IPS DF 6.9 (cell line): ENCODE measurements around the gene IRAK2.
"Not testable (repeated sequence)": the region's sequence is repeated elsewhere in the genome, so short reads cannot be mapped to it uniquely, and the experiment has no call there.

ENCODE experiments used
- DNase-seq: peaks from one replicate; pipeline ENCODE4 v3.0.0-alpha.2; 2013; ENCODE audit warnings: low read depth, low spot score
- H3K27ac ChIP-seq: one replicate; pipeline ENCODE4 v1.5.1; 2013; ENCODE audit warnings: low read length, control low read depth
- H3K27me3 ChIP-seq: 2 replicates; pipeline ENCODE4 v1.6.1; 2013; ENCODE audit warnings: mild to moderate bottlenecking, low read length; ENCODE audit not compliant: control insufficient read depth, insufficient read depth
- H3K36me3 ChIP-seq: 2 replicates; pipeline ENCODE4 v1.6.1; 2013; ENCODE audit warnings: low read length; ENCODE audit not compliant: control insufficient read depth, insufficient read depth
- H3K4me1 ChIP-seq: 2 replicates; pipeline ENCODE4 v1.6.1; 2013; ENCODE audit warnings: low read length; ENCODE audit not compliant: control insufficient read depth, insufficient read depth
- H3K4me3 ChIP-seq: 2 replicates; pipeline ENCODE4 v1.5.1; 2013; ENCODE audit warnings: mild to moderate bottlenecking, low read length
- H3K9me3 ChIP-seq: 2 replicates; pipeline ENCODE4 v1.6.1; 2013; ENCODE audit warnings: low read length, inconsistent platforms; ENCODE audit not compliant: control insufficient read depth, insufficient read depth
- WGBS: extraction: QIAGEN DNeasy Blood & Tissue Kit; methylation state at CpG from one replicate; pipeline ENCODE4 v1.1.7; 2013; ENCODE audit warnings: mixed read lengths, missing lambda C conversion rate; ENCODE audit not compliant: insufficient read length, insufficient coverage; 5-methylcytosine and 5-hydroxymethylcytosine counted together

IRAK2 gene

GRCh38 chr3:10253731-10254130 is 89.0 kb downstream of the IRAK2 start:
- no peak for DNase-seq
- Histone ChIP-seq H3K27ac (no peak overlapping the region), H3K4me1 (no peaks in the 10 kb centered on the region), H3K9me3 (no peaks in the 10 kb centered on the region), H3K27me3 (no peaks in the 10 kb centered on the region), H3K36me3 (peaks cover 7% of the 10 kb centered on the region; the same call in 1 of the 2 replicates), H3K4me3 (no peak overlapping the region)
- WGBS, result no CpG with 5 or more reads among the region's 3 CpGs

- Histone ChIP-seq H3K9me3 (no peaks in the 10 kb centered on the region), H3K27me3 (no peaks in the 10 kb centered on the region), H3K36me3 (peaks cover 8% of the 10 kb centered on the region; the same call in 1 of the 2 replicates), H3K27ac (no peak overlapping the region), H3K4me1 (no peaks in the 10 kb centered on the region), H3K4me3 (no peak overlapping the region)
- no peak for DNase-seq
- no CpG with 5 or more reads among the region's 7 CpGs for WGBS
Observed at GRCh38 chr3:10255835-10256234, 91.1 kb downstream of the IRAK2 start.

GRCh38 chr3:10259036-10259435 is 94.3 kb downstream of the IRAK2 start:
- H3K9me3 ChIP-seq, result no peaks in the 10 kb centered on the region
- peaks cover 6% of the 10 kb centered on the region; the same call in 1 of the 2 replicates for H3K36me3 ChIP-seq
- no peak overlapping the region for H3K27ac ChIP-seq
- no peak for DNase-seq
- no peaks in the 10 kb centered on the region for H3K27me3 ChIP-seq
- 0 out of 2 replicates have a peak, but pooled peaks cover under 1% of the 10 kb centered on the region for H3K4me1 ChIP-seq
- H3K4me3 ChIP-seq, result no peak overlapping the region
- no CpG with 5 or more reads among the region's 7 CpGs for WGBS

- WGBS, result no CpG with 5 or more reads among the region's 4 CpGs
- Histone ChIP-seq H3K9me3 (no peaks in the 10 kb centered on the region), H3K27ac (no peak overlapping the region), H3K4me1 (0 out of 2 replicates have a peak, but pooled peaks cover 2% of the 10 kb centered on the region), H3K4me3 (no peak overlapping the region), H3K27me3 (no peaks in the 10 kb centered on the region), H3K36me3 (peaks cover 5% of the 10 kb centered on the region; the same call in 1 of the 2 replicates)
- no peak for DNase-seq
Observed at GRCh38 chr3:10259798-10260197, 95.1 kb downstream of the IRAK2 start.

DNA sequence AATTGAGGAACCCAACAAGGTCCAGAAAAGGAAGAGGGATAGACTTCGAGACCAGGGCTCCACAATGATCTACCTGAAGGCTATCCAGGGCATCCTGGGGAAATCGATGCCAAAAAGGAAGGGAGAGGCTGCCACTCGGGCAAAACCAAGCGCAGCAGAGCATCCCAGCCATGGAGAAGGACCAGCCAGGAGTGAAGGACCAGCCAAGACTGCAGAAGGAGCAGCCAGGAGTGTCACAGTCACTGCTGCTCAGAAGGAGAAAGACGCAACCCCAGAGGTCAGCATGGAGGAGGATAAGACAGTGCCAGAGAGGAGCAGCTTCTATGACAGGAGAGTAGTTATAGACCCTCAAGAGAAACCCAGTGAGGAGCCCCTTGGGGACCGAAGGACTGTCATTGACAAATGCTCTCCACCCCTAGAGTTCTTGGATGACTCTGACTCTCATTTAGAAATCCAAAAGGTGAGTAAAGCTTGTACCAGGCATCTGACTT is 95.5 kb downstream of the IRAK2 start:
- Histone ChIP-seq H3K9me3 (no peaks in the 10 kb centered on the region), H3K4me1 (0 out of 2 replicates have a peak, but pooled peaks cover 2% of the 10 kb centered on the region), H3K4me3 (no peak overlapping the region), H3K27ac (no peak overlapping the region), H3K36me3 (peaks cover 5% of the 10 kb centered on the region; the same call in 1 of the 2 replicates), H3K27me3 (no peaks in the 10 kb centered on the region)
- DNase-seq, result no peak
- WGBS, result no CpG with 5 or more reads among the region's 6 CpGs

DNA sequence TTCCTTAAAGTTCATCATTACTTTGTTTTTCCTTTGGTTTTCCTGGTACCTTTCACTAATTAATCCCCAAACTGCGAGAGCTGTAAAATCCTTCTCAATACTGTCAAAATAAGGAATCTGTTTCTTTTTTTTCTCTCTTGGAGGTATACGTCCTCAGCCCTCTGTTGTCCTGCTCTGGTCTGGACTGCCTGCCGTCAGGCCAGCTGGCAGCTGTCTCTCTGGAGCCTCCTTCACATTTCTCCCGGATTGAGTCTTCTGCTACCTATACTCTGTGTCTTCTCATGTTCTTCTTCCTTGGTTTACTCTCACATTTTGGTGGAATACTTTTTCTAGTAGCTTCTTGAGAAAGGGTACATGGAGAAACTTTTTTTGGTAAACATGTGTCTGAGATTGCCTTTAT is 97.3 kb downstream of the IRAK2 start:
- Histone ChIP-seq H3K36me3 (peaks cover 3% of the 10 kb centered on the region; the same call in 1 of the 2 replicates), H3K27ac (no peak overlapping the region), H3K4me1 (0 out of 2 replicates have a peak, but pooled peaks cover 2% of the 10 kb centered on the region), H3K27me3 (no peaks in the 10 kb centered on the region), H3K9me3 (no peaks in the 10 kb centered on the region), H3K4me3 (no peak overlapping the region)
- no peak for DNase-seq
- no CpG with 5 or more reads among the region's 4 CpGs for WGBS

- peaks cover 3% of the 10 kb centered on the region; the same call in 1 of the 2 replicates for H3K36me3 ChIP-seq
- H3K4me3 ChIP-seq, result no peak overlapping the region
- H3K4me1 ChIP-seq, result 0 out of 2 replicates have a peak, but pooled peaks cover 2% of the 10 kb centered on the region
- DNase-seq, result no peak
- H3K27me3 ChIP-seq, result no peaks in the 10 kb centered on the region
- H3K9me3 ChIP-seq, result no peaks in the 10 kb centered on the region
- WGBS, result no CpG with 5 or more reads among the region's 12 CpGs
- no peak overlapping the region for H3K27ac ChIP-seq
Observed at GRCh38 chr3:10263646-10264363, 99.1 kb downstream of the IRAK2 start.

DNA sequence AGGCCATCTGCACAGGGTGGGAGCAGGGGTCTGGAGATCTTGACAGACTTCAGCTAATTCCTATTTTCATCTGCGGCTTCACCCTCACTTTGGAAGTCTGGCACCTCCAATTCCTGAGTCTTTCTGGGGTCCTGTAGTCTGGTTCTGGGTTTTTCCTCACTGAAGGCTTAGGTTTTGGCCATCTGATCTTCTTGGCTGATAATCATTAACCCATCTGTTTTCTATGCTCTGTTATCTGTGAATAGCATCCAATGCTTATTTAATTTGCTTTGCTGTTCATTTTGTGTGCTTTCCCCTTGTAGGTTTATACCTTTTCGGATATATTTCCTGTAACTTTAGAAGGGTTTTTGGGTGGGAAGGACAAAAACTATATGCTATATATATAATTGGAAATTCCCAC is 101.1 kb downstream of the IRAK2 start:
- Histone ChIP-seq H3K4me3 (no peak overlapping the region), H3K27me3 (no peaks in the 10 kb centered on the region), H3K27ac (no peak overlapping the region), H3K36me3 (peaks cover 9% of the 10 kb centered on the region), H3K9me3 (no peaks in the 10 kb centered on the region), H3K4me1 (0 out of 2 replicates have a peak, but pooled peaks cover 2% of the 10 kb centered on the region)
- no CpG with 5 or more reads among the region's 2 CpGs for WGBS
- DNase-seq, result no peak

DNA sequence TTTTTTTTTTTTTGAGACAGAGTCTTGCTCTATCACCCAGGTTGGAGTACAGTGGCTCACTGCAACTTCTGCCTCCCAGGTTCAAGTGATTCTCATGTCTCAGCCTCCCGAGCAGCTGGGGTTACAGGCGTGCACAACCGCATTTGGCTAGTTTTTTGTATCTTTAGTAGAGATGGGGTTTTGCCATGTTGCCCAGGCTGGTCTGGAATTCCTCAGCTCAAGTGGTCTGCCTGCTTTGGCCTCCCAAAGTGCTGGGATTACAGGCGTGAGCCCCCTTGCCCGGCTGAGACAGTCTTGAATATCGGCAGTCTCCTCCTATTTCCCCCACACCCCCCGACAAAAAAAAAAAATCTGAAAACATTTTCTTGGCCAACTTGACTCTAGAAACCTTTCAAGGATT is 102.2 kb downstream of the IRAK2 start:
- H3K9me3 ChIP-seq, H3K4me3 ChIP-seq, H3K36me3 ChIP-seq, H3K27me3 ChIP-seq, DNase-seq, H3K27ac ChIP-seq, H3K4me1 ChIP-seq: not testable (repeated sequence)
- WGBS, result no CpG with 5 or more reads among the region's 7 CpGs

DNA sequence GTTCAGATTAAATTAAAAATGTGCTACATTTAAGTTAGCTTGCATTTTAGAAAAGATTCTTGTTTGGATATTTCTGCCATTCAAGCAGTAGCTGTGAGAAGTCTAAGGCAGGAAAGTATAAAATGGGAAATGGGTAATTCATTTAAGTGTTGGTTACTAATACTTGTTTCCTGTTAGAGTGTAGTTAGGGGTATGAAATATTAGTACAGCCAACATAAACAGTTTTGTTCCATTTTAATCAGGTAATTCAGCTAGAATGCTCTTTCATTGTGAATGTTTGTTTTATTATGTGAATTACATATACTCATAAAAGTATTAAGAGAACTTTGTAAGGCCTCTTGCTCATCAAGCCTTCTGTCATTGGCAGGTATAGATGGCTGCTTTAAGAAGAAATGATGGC is 103.4 kb downstream of the IRAK2 start:
- DNase-seq, result no peak
- no peaks in the 10 kb centered on the region; the same call in 1 of the 2 replicates for H3K27me3 ChIP-seq
- no peak overlapping the region for H3K4me3 ChIP-seq
- H3K27ac ChIP-seq, result no peak overlapping the region
- peaks cover 7% of the 10 kb centered on the region for H3K36me3 ChIP-seq
- no peaks in the 10 kb centered on the region for H3K9me3 ChIP-seq
- 0 out of 2 replicates have a peak, but pooled peaks cover 2% of the 10 kb centered on the region for H3K4me1 ChIP-seq
